ENCODE results near the gene SLC16A10.
"Not testable (repeated sequence)": the region's sequence is repeated elsewhere in the genome, so short reads cannot be mapped to it uniquely, and the experiment has no call there.

The SLC16A10 gene

GRCh38 chr6:111087106-111087835 is at the start of gene SLC16A10:
TSS of gene SLC16A10 (plus strand) at chr6:111087503. CDS start at chr6:111087753, 250 bp downstream.
- DNase-seq (ENCODE audit: low read depth in 2 of 2): peak; percentile 47 to 77

- no peak for DNase-seq (ENCODE audit: low read depth in 2 of 2)
These were observed 48.6 kb upstream of the SLC16A10 start for GRCh38 chr6:111038534-111039252.

GRCh38 chr6:111041917-111042316 is 45.4 kb upstream of the SLC16A10 start:
- DNase-seq (ENCODE audit: low read depth in 2 of 2): no peak

- no peak for DNase-seq (ENCODE audit: low read depth in 2 of 2)
These were observed 40.1 kb upstream of the SLC16A10 start for GRCh38 chr6:111047244-111047643.

- DNase-seq (ENCODE audit: low read depth in 2 of 2): no peak
These were observed 36.9 kb upstream of the SLC16A10 start for GRCh38 chr6:111050261-111051023.

- no peak for DNase-seq (ENCODE audit: low read depth in 2 of 2)
These were observed 35.1 kb upstream of the SLC16A10 start for GRCh38 chr6:111052171-111052570.

- DNase-seq (ENCODE audit: low read depth in 2 of 2): no peak
These were observed 30.1 kb upstream of the SLC16A10 start for GRCh38 chr6:111057074-111057752.

GRCh38 chr6:111061508-111061907 is 25.8 kb upstream of the SLC16A10 start:
- DNase-seq (ENCODE audit: low read depth in 2 of 2): no peak

GRCh38 chr6:111061985-111062384 is 25.3 kb upstream of the SLC16A10 start:
- not testable (repeated sequence) for DNase-seq (ENCODE audit: low read depth in 2 of 2)

GRCh38 chr6:111062860-111063259 is 24.4 kb upstream of the SLC16A10 start:
- DNase-seq (ENCODE audit: low read depth in 2 of 2): not testable (repeated sequence)

- no peak for DNase-seq (ENCODE audit: low read depth in 2 of 2)
These were observed 19.0 kb upstream of the SLC16A10 start for GRCh38 chr6:111068109-111068865.

- no peak for DNase-seq (ENCODE audit: low read depth in 2 of 2)
These were observed 18.5 kb upstream of the SLC16A10 start for GRCh38 chr6:111068866-111069234.

GRCh38 chr6:111069382-111070104 is 17.8 kb upstream of the SLC16A10 start:
- no peak for DNase-seq (ENCODE audit: low read depth in 2 of 2)

GRCh38 chr6:111070105-111071005 is 16.9 kb upstream of the SLC16A10 start:
- DNase-seq (ENCODE audit: low read depth in 2 of 2): no peak

GRCh38 chr6:111072801-111073360 is 14.4 kb upstream of the SLC16A10 start:
- DNase-seq (ENCODE audit: low read depth in 2 of 2): no peak

GRCh38 chr6:111074311-111074710 is 13.0 kb upstream of the SLC16A10 start:
- no peak for DNase-seq (ENCODE audit: low read depth in 2 of 2)

- no peak for DNase-seq (ENCODE audit: low read depth in 2 of 2)
These were observed 11.1 kb upstream of the SLC16A10 start for GRCh38 chr6:111076024-111076695.

GRCh38 chr6:111080698-111081097 is 6.6 kb upstream of the SLC16A10 start:
- no peak for DNase-seq (ENCODE audit: low read depth in 2 of 2)

- DNase-seq (ENCODE audit: low read depth in 2 of 2): no peak
These were observed 618 bp upstream of the SLC16A10 start for GRCh38 chr6:111086685-111087084.
